ENCODE data around the gene SYNPO2.

- TF ChIP-seq CTCF (conservative IDR thresholded peaks at IDR 0.05), result no peak
- TF ChIP-seq EZH2 (IDR thresholded peaks at IDR 0.05; ENCODE audit: low read depth), result no peak
Observed at GRCh38 chr4:118857760-118858159, 30.9 kb upstream of the SYNPO2 start.

Measured in PC-9 (cell line).